OCI-LY7 (cell line): ENCODE results near the gene ATP2B3. TPM values are rescaled to one million over a fixed set of nuclear protein-coding genes. Genes with fewer than 3 reads are reported as not detected.

Experiments used
- BruUV-seq: library from RNA; stranded (reverse); fragments of 400-500 nt; replicated peaks from 2 replicates; lab custom pipeline; 2021; lab: Mats Ljungman, UMichigan
- CTCF ChIA-PET: fragments of 300-600 bp; sonication (Branson Sonifier 250); formaldehyde crosslinking; loops from one replicate; lab custom pipeline; 2022; ENCODE audit warnings: antibody characterized with exemption; ENCODE audit not compliant: unreplicated experiment; lab: Charles Lee
- POLR2A ChIA-PET: fragments of 300-600 bp; sonication (Branson Sonifier 250); formaldehyde crosslinking; loops from one replicate; lab custom pipeline; 2022; ENCODE audit warnings: antibody characterized with exemption; lab: Charles Lee
- DNase-seq: peaks from one replicate; pipeline ENCODE4 v3.0.0-alpha.2; 2015; ENCODE audit warnings: low spot score
- H2AFZ ChIP-seq: fragments of 200-600 bp; sonication (generic), shearing (Covaris generic); 2 replicates; pipeline ENCODE4 v1.6.1; 2014; ENCODE audit warnings: mild to moderate bottlenecking, antibody characterized with exemption, low read length, moderate library complexity
- H3K27ac ChIP-seq: fragments of 200-600 bp; sonication (generic); 2 replicates; pipeline ENCODE4 v1.5.1; 2014; ENCODE audit warnings: mixed run types, low read depth, mild to moderate bottlenecking, moderate library complexity, low read length, inconsistent platforms; ENCODE audit not compliant: poor library complexity, severe bottlenecking
- H3K36me3 ChIP-seq: fragments of 200-600 bp; sonication (generic); 2 replicates; pipeline ENCODE4 v1.6.1; 2014; ENCODE audit warnings: mild to moderate bottlenecking, antibody characterized with exemption, low read length, moderate library complexity, mixed read lengths; ENCODE audit not compliant: insufficient read depth
- H3K4me1 ChIP-seq: fragments of 200-600 bp; sonication (generic); 2 replicates; pipeline ENCODE4 v1.5.1; 2014; ENCODE audit warnings: mild to moderate bottlenecking, low read length; ENCODE audit not compliant: insufficient read depth, poor library complexity, severe bottlenecking
- H3K4me2 ChIP-seq: fragments of 200-600 bp; sonication (generic); 2 replicates; pipeline ENCODE4 v1.6.1; 2014; ENCODE audit warnings: mild to moderate bottlenecking, low read length
- H3K4me3 ChIP-seq: fragments of 200-600 bp; sonication (generic); 2 replicates; pipeline ENCODE4 v1.5.1; 2014; ENCODE audit warnings: mild to moderate bottlenecking, low read depth, low read length; ENCODE audit not compliant: poor library complexity, severe bottlenecking
- H3K79me2 ChIP-seq: fragments of 200-600 bp; sonication (generic); 2 replicates; pipeline ENCODE4 v1.6.1; 2016; ENCODE audit warnings: low read depth, mild to moderate bottlenecking, low read length, moderate library complexity, mixed read lengths; ENCODE audit not compliant: insufficient read depth
- H3K9me2 ChIP-seq: fragments of 200-600 bp; sonication (generic); 2 replicates; pipeline ENCODE4 v1.6.1; 2016; ENCODE audit warnings: mild to moderate bottlenecking, low read length, mixed read lengths; ENCODE audit not compliant: insufficient read depth
- H3K9me3 ChIP-seq: fragments of 200-600 bp; sonication (generic); 2 replicates; pipeline ENCODE4 v1.6.1; 2014; ENCODE audit warnings: mild to moderate bottlenecking, mixed run types, low read length, mixed read lengths
- H4K20me1 ChIP-seq: fragments of 200-600 bp; sonication (generic); 2 replicates; pipeline ENCODE4 v1.6.1; 2014; ENCODE audit warnings: mild to moderate bottlenecking, antibody characterized with exemption, low read length, moderate library complexity, mixed read lengths; ENCODE audit not compliant: insufficient read depth
- EZH2phosphoT487 ChIP-seq: fragments of 200-600 bp; sonication (generic); IDR thresholded peaks from 2 replicates; pipeline ENCODE4 v1.6.1; 2018; ENCODE audit warnings: low read depth, borderline replicate concordance, mild to moderate bottlenecking, mixed run types, antibody characterized with exemption, low read length, moderate library complexity, mixed read lengths
- intact Hi-C: fragments of 100-400 bp; cut with micrococcal nuclease; formaldehyde crosslinking; loops from one replicate; pipeline ENCODE4 v1.10.0; 2022; ENCODE audit not compliant: unreplicated experiment
- total RNA-seq, 2 experiments: library from RNA; depleted of rRNA in 1 of 2; stranded (reverse); fragments of >200 nt in 1 of 2; shearing (Covaris generic) in 1 of 2; gene quantifications; 2 replicates each; pipeline ENCODE4 v1.2.3, GENCODE V29; 2014 to 2022
- TF ChIP-seq, protein P1 (sequence below): fragments of 200-600 bp; sonication (generic); conservative IDR thresholded peaks from 2 replicates; pipeline ENCODE4 v1.5.1; 2014; ENCODE audit warnings: mild to moderate bottlenecking, antibody characterized with exemption, low read length, moderate library complexity, mixed read lengths

The ATP2B3 gene
- total RNA-seq, 2 experiments from 2014 or later = not detected

DNA sequence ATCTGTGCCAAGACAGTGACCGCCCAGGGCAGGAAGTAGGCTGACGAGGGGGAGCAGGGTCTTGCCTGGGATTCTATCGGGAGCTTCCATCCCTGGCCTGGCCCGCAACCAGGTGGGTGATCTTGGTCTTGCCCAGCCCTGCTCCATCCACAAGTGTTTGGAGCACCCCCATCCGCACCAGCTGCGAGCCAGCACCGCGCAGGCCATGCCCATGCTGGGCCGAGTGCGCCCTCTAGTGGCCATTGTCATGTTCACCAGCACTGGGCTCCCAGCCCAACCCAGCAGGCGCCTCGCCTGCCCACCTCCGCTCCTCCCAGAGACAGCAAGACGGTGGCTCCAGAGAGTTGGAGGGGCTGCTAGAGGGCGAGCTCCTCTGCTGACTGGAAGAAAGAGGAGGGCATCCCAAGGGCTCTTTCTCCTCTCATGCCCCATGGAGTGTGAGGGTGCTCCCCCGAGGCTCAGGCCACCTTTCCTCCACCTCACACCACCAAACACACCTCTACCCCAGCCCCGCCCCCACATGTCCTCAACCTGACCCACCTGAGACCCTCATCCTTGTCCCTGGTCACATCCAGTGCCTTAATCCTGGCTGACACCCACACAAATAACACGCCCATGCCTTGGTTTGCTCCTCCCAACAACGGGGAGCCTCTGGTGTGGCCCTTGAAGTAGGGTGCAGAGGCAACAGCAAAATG, 9.8 kb upstream of the ATP2B3 start:
- H4K20me1 ChIP-seq = no peaks in the 10 kb centered on the region
- TF ChIP-seq, protein P1, sequence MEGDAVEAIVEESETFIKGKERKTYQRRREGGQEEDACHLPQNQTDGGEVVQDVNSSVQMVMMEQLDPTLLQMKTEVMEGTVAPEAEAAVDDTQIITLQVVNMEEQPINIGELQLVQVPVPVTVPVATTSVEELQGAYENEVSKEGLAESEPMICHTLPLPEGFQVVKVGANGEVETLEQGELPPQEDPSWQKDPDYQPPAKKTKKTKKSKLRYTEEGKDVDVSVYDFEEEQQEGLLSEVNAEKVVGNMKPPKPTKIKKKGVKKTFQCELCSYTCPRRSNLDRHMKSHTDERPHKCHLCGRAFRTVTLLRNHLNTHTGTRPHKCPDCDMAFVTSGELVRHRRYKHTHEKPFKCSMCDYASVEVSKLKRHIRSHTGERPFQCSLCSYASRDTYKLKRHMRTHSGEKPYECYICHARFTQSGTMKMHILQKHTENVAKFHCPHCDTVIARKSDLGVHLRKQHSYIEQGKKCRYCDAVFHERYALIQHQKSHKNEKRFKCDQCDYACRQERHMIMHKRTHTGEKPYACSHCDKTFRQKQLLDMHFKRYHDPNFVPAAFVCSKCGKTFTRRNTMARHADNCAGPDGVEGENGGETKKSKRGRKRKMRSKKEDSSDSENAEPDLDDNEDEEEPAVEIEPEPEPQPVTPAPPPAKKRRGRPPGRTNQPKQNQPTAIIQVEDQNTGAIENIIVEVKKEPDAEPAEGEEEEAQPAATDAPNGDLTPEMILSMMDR = peak; percentile 74
- TF ChIP-seq EZH2phosphoT487 = no peak
- no peak overlapping the region for H3K27ac ChIP-seq
- H3K79me2 ChIP-seq = no peaks in the 10 kb centered on the region
- H3K9me2 ChIP-seq = no peaks in the 10 kb centered on the region
- no peak overlapping the region for H2AFZ ChIP-seq
- BruUV-seq = no TSS peak
- intact Hi-C loops = loop anchor here (2.0 to 5.0 kb wide), 5 partner anchors 35 to 565 kb away; partner anchors contain the start of gene HAUS7
- DNase-seq = peak; percentile 70
- H3K4me1 ChIP-seq = no peaks in the 10 kb centered on the region
- ChIA-PET POLR2A (no interaction called here), CTCF (interaction anchor here (1.1 to 1.5 kb wide), 2 partner anchors 35 to 475 kb away, joined by 3 to 4 read pairs; no protein-coding TSS in a partner anchor)
- H3K36me3 ChIP-seq = no peaks in the 10 kb centered on the region
- H3K9me3 ChIP-seq = no peaks in the 10 kb centered on the region
- H3K4me2 ChIP-seq = no peak overlapping the region
- no peak overlapping the region for H3K4me3 ChIP-seq

DNA sequence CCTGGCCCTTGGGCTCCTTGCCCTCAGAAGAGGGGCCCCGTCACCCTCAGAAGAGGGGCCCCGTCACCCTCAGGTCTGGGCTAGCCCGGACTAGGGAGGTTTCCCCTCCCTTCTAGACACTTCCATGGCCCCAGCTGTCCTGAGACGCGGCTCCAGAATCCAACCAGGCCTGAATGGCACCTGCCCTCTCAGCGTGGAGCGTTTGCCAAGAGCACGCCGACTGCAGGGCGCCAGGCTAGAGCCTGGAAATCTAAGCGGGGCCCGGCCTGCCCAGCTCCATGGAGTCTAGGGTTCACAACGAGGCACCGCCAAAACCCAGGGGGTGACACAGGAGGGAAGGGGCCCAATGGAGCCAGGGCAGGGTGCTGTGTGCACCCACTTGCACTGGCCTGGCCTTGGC, 7.8 kb upstream of the ATP2B3 start:
- no peaks in the 10 kb centered on the region for H3K79me2 ChIP-seq
- no peak overlapping the region for H2AFZ ChIP-seq
- H3K4me1 ChIP-seq = no peaks in the 10 kb centered on the region
- no peak overlapping the region for H3K4me2 ChIP-seq
- no peaks in the 10 kb centered on the region for H3K36me3 ChIP-seq
- no peak for TF ChIP-seq EZH2phosphoT487
- TF ChIP-seq, protein P1 = no peak
- no peaks in the 10 kb centered on the region for H3K9me3 ChIP-seq
- intact Hi-C loops = loop anchor here (5.0 kb wide), 4 partner anchors 37 to 567 kb away; partner anchors contain the start of gene HAUS7
- H3K4me3 ChIP-seq = no peak overlapping the region
- no peaks in the 10 kb centered on the region for H4K20me1 ChIP-seq
- CTCF ChIA-PET = interaction anchor here (0.6 kb wide), 3 partner anchors 38 to 399 kb away, joined by 3 to 6 read pairs (median 4); no protein-coding TSS in a partner anchor
- POLR2A ChIA-PET = no interaction called here
- H3K9me2 ChIP-seq = no peaks in the 10 kb centered on the region
- BruUV-seq = no TSS peak
- no peak overlapping the region for H3K27ac ChIP-seq
- no peak for DNase-seq

DNA sequence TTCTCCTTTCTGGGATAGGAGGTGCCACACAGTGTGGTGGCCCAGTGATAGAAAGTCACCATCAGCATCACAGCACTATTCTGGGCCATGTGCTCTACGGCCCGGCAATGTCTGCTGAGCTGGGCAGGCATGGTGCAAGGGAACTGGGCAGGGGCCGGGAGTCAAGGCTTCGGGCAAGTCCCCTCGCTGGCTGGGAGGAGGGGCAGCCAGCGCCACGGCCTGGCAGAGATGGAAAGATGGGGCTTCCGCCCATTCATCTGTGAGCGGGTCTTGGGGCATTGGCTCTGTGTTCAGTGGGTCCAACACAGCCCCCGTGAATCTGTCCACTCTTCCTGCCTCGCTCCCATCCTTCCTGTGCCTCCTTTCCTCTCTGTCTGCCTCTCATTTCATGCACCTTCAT, 7.1 kb upstream of the ATP2B3 start:
- no peak overlapping the region for H3K27ac ChIP-seq
- no TSS peak for BruUV-seq
- H3K36me3 ChIP-seq = no peaks in the 10 kb centered on the region
- no peak overlapping the region for H3K4me3 ChIP-seq
- no peak for TF ChIP-seq EZH2phosphoT487
- TF ChIP-seq, protein P1 = no peak
- ChIA-PET POLR2A (no interaction called here), CTCF (no interaction called here)
- H3K9me2 ChIP-seq = no peaks in the 10 kb centered on the region
- no peak for DNase-seq
- H3K9me3 ChIP-seq = no peaks in the 10 kb centered on the region
- H2AFZ ChIP-seq = no peak overlapping the region
- H3K79me2 ChIP-seq = no peaks in the 10 kb centered on the region
- no peak overlapping the region for H3K4me2 ChIP-seq
- H4K20me1 ChIP-seq = no peaks in the 10 kb centered on the region
- intact Hi-C loops = no loop called here
- H3K4me1 ChIP-seq = no peaks in the 10 kb centered on the region
